SK-N-SH (cell line): Measurements from ENCODE around the gene PCOLCE2. TPM values are rescaled to one million over a fixed set of nuclear protein-coding genes. Genes with fewer than 3 reads are reported as not detected.
A peak's percentile ranks its signal among the peaks of the same experiment; 100 is the strongest.

ENCODE experiments used
- CTCF ChIA-PET: fragments of 300-600, 350-600 bp; formaldehyde crosslinking; extraction: SDS; loops from one replicate; lab custom pipeline; 2021; lab: Yijun Ruan, JAX
- POLR2A ChIA-PET: fragments of 350-600 bp; sonication (Branson Sonifier 250); formaldehyde crosslinking; extraction: SDS; loops from one replicate; lab custom pipeline; 2020; ENCODE audit warnings: antibody characterized with exemption, inconsistent platforms; lab: Yijun Ruan, JAX
- DNase-seq: peaks from one replicate; pipeline ENCODE4 v3.0.0; 2012
- H2AFZ ChIP-seq: fragments of 200-600 bp; sonication (generic); 2 replicates; pipeline ENCODE4 v1.8.1; 2016; ENCODE audit warnings: antibody characterized with exemption, mild to moderate bottlenecking, low read depth
- H3F3A ChIP-seq: fragments of 200-600 bp; sonication (generic); replicated peaks from 2 replicates; pipeline ENCODE3; 2016; ENCODE audit warnings: antibody characterized with exemption, mild to moderate bottlenecking; ENCODE audit not compliant: insufficient read depth
- H3K27ac ChIP-seq, 2 experiments: fragments of 200-500 bp in 1 of 2; fragments of 200-600 bp in 1 of 2; sonication (Bioruptor generic) in 1 of 2; sonication (generic), shearing (Covaris generic) in 1 of 2; 2 replicates each; pipeline versions ENCODE4 v1.5.1 to v1.6.1; 2014 to 2016; ENCODE audit warnings: low read depth in 2 of 2, inconsistent platforms in 1 of 2, low read length in 1 of 2, mild to moderate bottlenecking in 1 of 2, mixed read lengths in 1 of 2
- H3K27me3 ChIP-seq: fragments of 200-600 bp; sonication (generic), shearing (Covaris generic); 2 replicates; pipeline ENCODE4 v1.6.1; 2016; ENCODE audit warnings: mixed run types; ENCODE audit not compliant: insufficient read depth
- H3K36me3 ChIP-seq, 2 experiments: fragments of 200-500 bp in 1 of 2; fragments of 200-600 bp in 1 of 2; sonication (Bioruptor generic) in 1 of 2; sonication (generic) in 1 of 2; replicated peaks in 1 of 2; 2 replicates each; pipeline versions ENCODE3 to v1.5.1; 2014 to 2016; ENCODE audit warnings: low read length in 1 of 2, mild to moderate bottlenecking in 1 of 2; ENCODE audit not compliant: insufficient read depth in 2 of 2, control insufficient read depth in 1 of 2
- H3K4me1 ChIP-seq, 2 experiments: fragments of 200-500 bp in 1 of 2; fragments of 200-600 bp in 1 of 2; sonication (Bioruptor generic) in 1 of 2; sonication (generic), shearing (Covaris generic) in 1 of 2; 2 replicates each; pipeline versions ENCODE4 v1.5.1 to v1.6.1; 2014 to 2016; ENCODE audit warnings: low read depth in 1 of 2, low read length in 1 of 2, mixed run types in 1 of 2; ENCODE audit not compliant: insufficient read depth in 2 of 2, control insufficient read depth in 1 of 2
- H3K4me2 ChIP-seq: fragments of 200-600 bp; sonication (generic), shearing (Covaris generic); 2 replicates; pipeline ENCODE4 v1.6.1; 2017; ENCODE audit warnings: mixed run types
- H3K4me3 ChIP-seq, 2 experiments: fragments of 200-500 bp in 1 of 2; fragments of 200-600 bp in 1 of 2; sonication (Bioruptor generic) in 1 of 2; sonication (generic), shearing (Covaris generic) in 1 of 2; 2 replicates each; pipeline versions ENCODE4 v1.5.1 to v1.8.1; 2014 to 2016; ENCODE audit warnings: low read depth in 2 of 2, inconsistent platforms in 1 of 2, low read length in 1 of 2, mild to moderate bottlenecking in 1 of 2, mixed read lengths in 1 of 2, moderate library complexity in 1 of 2
- H3K79me2 ChIP-seq: fragments of 200-600 bp; sonication (generic); 2 replicates; pipeline ENCODE4 v1.8.1; 2017; ENCODE audit warnings: mild to moderate bottlenecking; ENCODE audit not compliant: insufficient read depth
- H3K9ac ChIP-seq: fragments of 200-600 bp; sonication (generic); 2 replicates; pipeline ENCODE4 v1.6.1; 2017; ENCODE audit warnings: mixed run types
- H3K9me2 ChIP-seq: fragments of 200-600 bp; sonication (generic); 2 replicates; pipeline ENCODE4 v1.6.1; 2017; ENCODE audit warnings: mixed run types
- H3K9me3 ChIP-seq: fragments of 200-600 bp; sonication (generic); 2 replicates; pipeline ENCODE4 v1.6.1; 2017; ENCODE audit warnings: mixed run types, mild to moderate bottlenecking, moderate library complexity
- H4K20me1 ChIP-seq: fragments of 200-600 bp; sonication (generic); 2 replicates; pipeline ENCODE4 v1.6.1; 2017; ENCODE audit warnings: mild to moderate bottlenecking, mixed run types; ENCODE audit not compliant: insufficient read depth
- EP300 ChIP-seq, 2 experiments: IDR thresholded peaks; 2 replicates each; pipeline versions ENCODE4 v1.4.0 to v1.6.1; 2012; ENCODE audit warnings: borderline replicate concordance in 1 of 2, low read depth in 1 of 2, low read length in 1 of 2
- FOSL2 ChIP-seq: IDR thresholded peaks from 2 replicates; pipeline ENCODE4 v1.4.0; 2012; ENCODE audit warnings: low read depth, mild to moderate bottlenecking, moderate library complexity, borderline replicate concordance
- GATA2 ChIP-seq: sonication (generic); formaldehyde crosslinking; IDR thresholded peaks from 2 replicates; pipeline ENCODE4 v1.5.0; 2020; ENCODE audit warnings: mild to moderate bottlenecking, missing genetic modification reagents
- IRF3 ChIP-seq: fragments of 150-350 bp; IDR thresholded peaks from 2 replicates; pipeline ENCODE4 v1.6.1; 2016; ENCODE audit warnings: mild to moderate bottlenecking, low read depth, low read length
- JUND ChIP-seq: IDR thresholded peaks from 2 replicates; pipeline ENCODE4 v1.4.0; 2012
- POLR2AphosphoS5 ChIP-seq: IDR thresholded peaks from 2 replicates; pipeline ENCODE4 v1.6.1; 2012; ENCODE audit warnings: low read depth, low read length
- REST ChIP-seq: IDR thresholded peaks from 2 replicates; pipeline ENCODE4 v1.6.1; 2012; ENCODE audit warnings: mild to moderate bottlenecking, low read depth, low read length, moderate library complexity
- SIN3A ChIP-seq: IDR thresholded peaks from 2 replicates; pipeline ENCODE4 v1.6.1; 2012; ENCODE audit warnings: low read depth, mild to moderate bottlenecking, low read length, moderate library complexity, borderline replicate concordance
- SMC3 ChIP-seq: IDR thresholded peaks from 2 replicates; pipeline ENCODE4 v1.6.1; 2012; ENCODE audit warnings: low read depth, low read length, improper control_type of control experiment
- YY1 ChIP-seq: IDR thresholded peaks from 2 replicates; pipeline ENCODE4 v1.4.0; 2012; ENCODE audit warnings: low read depth, mild to moderate bottlenecking
- WGBS: methylation state at CpG from one replicate; pipeline ENCODE4 v1.1.6; 2017; ENCODE audit warnings: low lambda C conversion rate; 5-methylcytosine and 5-hydroxymethylcytosine counted together
- polyA plus RNA-seq, 3 experiments: library from polyadenylated mRNA; depleted of rRNA; stranded (reverse); fragments of >200 nt; gene quantifications; 2 replicates each; pipeline ENCODE4 v1.2.3, GENCODE V29; 2012

Gene PCOLCE2
- polyA plus RNA-seq, 1 of the 3 experiments (the other 2 are of a cell fraction), result 22.2 TPM

- Histone ChIP-seq H3K9me3 (no peaks in the 10 kb centered on the region), H4K20me1 (no peaks in the 10 kb centered on the region), H3K4me1 (no peaks in the 10 kb centered on the region; a peak in 1 of 4 replicates), H3K27me3 (no peaks in the 10 kb centered on the region), H3K27ac (no peak overlapping the region), H3K36me3 (peaks cover 10 to 11% of the 10 kb centered on the region in 2 experiments), H3K4me2 (no peak overlapping the region), H3K9ac (no peak overlapping the region), H3K4me3 (no peak overlapping the region), H2AFZ (no peak overlapping the region), H3K79me2 (no peaks in the 10 kb centered on the region; the same call in 1 of the 2 replicates), H3K9me2 (no peaks in the 10 kb centered on the region), H3F3A (peaks cover 4% of the 10 kb centered on the region)
- DNase-seq, result no peak
- WGBS, result 100% methylated on average over 1 of the region's 2 CpGs
- ChIA-PET POLR2A (no interaction called here), CTCF (no interaction called here)
- TF ChIP-seq FOSL2 (no peak), SMC3 (no peak), SIN3A (no peak), GATA2 (CRISPR knock-in tag) (no peak), REST (no peak), IRF3 (no peak), EP300 (IDR thresholded peaks at IDR 0.05; ENCODE audit: borderline replicate concordance in 1 of 2, low read depth in 1 of 2, low read length in 1 of 2) (no peak), YY1 (no peak), POLR2AphosphoS5 (no peak)
Observed at GRCh38 chr3:142782616-142783015, 106.3 kb downstream of the PCOLCE2 start.

GRCh38 chr3:142779591-142779990 lies 109.3 kb downstream of the PCOLCE2 start:
- Histone ChIP-seq H3K27me3 (no peaks in the 10 kb centered on the region), H3K4me1 (no peaks in the 10 kb centered on the region; a peak in 1 of 4 replicates), H3F3A (peaks cover 4% of the 10 kb centered on the region), H4K20me1 (no peaks in the 10 kb centered on the region), H3K9me3 (no peaks in the 10 kb centered on the region), H2AFZ (peak overlapping the region; percentile 58; the same call in 1 of the 2 replicates), H3K9ac (peak overlapping the region; percentile 27; the same call in 1 of the 2 replicates), H3K4me3 (no peak overlapping the region), H3K36me3 (peaks cover 4% of the 10 kb centered on the region in 2 experiments), H3K79me2 (no peaks in the 10 kb centered on the region; the same call in 1 of the 2 replicates), H3K9me2 (no peaks in the 10 kb centered on the region), H3K27ac (peak overlapping the region in 1 of 2 experiments; percentile 80; a peak in 2 of 4 replicates), H3K4me2 (0 out of 2 replicates have a peak overlapping the region, but pooled peaks have one; percentile 37)
- TF ChIP-seq FOSL2 (peak; percentile 66), JUND (peak; percentile 59), SMC3 (no peak)
- CTCF ChIA-PET, result no interaction called here
- no peak for DNase-seq
- POLR2A ChIA-PET, result no interaction called here
